Measurements from ENCODE around the gene CERS6. TPM values are rescaled to one million over a fixed set of nuclear protein-coding genes. Genes with fewer than 3 reads are reported as not detected.

The CERS6 gene
- total RNA-seq, 1 donor from 2014 or later = 55.3 TPM

DNA sequence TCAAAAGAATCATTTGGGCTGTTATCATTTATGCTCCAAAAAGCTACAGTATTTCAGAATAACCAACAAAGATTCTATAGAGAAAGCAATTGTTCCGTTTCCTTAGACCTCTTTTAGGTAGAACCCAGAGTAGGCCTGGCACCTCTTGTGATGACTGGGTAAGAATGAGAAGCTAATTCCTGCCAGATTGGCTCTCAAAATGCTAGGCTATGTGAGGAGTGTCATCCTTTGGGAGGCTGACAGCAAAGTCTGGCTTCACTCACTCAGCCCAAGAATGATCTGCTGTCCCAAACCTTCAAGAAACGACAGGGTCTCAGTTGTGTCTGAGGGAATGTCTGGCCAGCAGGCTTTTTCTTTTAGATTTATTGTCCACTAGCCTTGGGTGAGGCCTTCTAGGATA, 4.5 kb downstream of the CERS6 start:
- H3K4me3 ChIP-seq (ENCODE audit: low read depth, low read length) = no peak overlapping the region
- TF ChIP-seq, protein P1, sequence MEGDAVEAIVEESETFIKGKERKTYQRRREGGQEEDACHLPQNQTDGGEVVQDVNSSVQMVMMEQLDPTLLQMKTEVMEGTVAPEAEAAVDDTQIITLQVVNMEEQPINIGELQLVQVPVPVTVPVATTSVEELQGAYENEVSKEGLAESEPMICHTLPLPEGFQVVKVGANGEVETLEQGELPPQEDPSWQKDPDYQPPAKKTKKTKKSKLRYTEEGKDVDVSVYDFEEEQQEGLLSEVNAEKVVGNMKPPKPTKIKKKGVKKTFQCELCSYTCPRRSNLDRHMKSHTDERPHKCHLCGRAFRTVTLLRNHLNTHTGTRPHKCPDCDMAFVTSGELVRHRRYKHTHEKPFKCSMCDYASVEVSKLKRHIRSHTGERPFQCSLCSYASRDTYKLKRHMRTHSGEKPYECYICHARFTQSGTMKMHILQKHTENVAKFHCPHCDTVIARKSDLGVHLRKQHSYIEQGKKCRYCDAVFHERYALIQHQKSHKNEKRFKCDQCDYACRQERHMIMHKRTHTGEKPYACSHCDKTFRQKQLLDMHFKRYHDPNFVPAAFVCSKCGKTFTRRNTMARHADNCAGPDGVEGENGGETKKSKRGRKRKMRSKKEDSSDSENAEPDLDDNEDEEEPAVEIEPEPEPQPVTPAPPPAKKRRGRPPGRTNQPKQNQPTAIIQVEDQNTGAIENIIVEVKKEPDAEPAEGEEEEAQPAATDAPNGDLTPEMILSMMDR (IDR thresholded peaks at IDR 0.05; ENCODE audit: insufficient read depth, low read length, severe bottlenecking) = no peak
- FAIRE-seq (no peak), DNase-seq (ENCODE audit: low read depth) (no peak)
- H3K36me3 ChIP-seq (ENCODE audit: control insufficient read depth, insufficient read depth, low read length) = no peaks in the 10 kb centered on the region
- no peaks in the 10 kb centered on the region for H3K27me3 ChIP-seq (ENCODE audit: control insufficient read depth, insufficient read depth, low read length)

DNA sequence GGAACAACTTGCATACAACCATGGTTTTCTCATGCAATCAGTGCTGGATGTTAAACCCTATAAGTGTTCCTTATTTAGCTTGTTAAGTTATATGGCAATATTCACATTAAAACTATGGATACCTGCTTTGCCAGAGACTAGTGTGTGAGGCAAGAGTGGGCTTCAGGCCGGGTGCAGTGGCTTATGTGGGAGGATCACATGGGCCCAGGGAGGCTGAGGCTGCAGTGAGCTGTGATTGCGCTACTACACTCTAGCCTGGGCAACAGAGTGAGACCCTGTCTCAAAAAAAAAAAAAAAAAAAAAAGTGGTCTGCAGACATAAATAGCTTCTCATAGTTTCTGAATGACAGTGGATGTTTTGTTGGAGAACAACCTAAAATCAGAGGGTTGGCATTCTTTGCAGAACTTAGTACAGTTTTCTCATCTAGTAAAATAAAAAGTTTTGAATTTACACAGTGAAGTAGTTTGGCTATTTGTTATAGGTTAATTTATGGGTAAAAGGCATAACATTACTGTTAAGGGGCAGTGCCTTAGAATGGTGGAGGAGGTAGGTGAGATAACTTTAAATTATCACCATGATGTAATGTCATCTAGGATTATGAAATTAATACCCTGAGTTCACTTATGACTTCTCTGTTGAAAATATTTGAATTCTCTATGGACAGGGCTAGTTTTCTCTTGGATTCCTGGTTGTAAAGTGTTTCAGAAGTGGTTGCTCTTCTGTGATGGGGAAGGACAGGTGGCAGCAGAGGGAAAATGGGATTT, 5.3 kb downstream of the CERS6 start:
- no peak for FAIRE-seq
- H3K27me3 ChIP-seq (ENCODE audit: control insufficient read depth, insufficient read depth, low read length) = no peaks in the 10 kb centered on the region
- TF ChIP-seq, protein P1 (IDR thresholded peaks at IDR 0.05; ENCODE audit: insufficient read depth, low read length, severe bottlenecking) = no peak
- DNase-seq (ENCODE audit: low read depth) = no peak
- H3K4me3 ChIP-seq (ENCODE audit: low read depth, low read length) = no peak overlapping the region
- no peaks in the 10 kb centered on the region for H3K36me3 ChIP-seq (ENCODE audit: control insufficient read depth, insufficient read depth, low read length)

DNA sequence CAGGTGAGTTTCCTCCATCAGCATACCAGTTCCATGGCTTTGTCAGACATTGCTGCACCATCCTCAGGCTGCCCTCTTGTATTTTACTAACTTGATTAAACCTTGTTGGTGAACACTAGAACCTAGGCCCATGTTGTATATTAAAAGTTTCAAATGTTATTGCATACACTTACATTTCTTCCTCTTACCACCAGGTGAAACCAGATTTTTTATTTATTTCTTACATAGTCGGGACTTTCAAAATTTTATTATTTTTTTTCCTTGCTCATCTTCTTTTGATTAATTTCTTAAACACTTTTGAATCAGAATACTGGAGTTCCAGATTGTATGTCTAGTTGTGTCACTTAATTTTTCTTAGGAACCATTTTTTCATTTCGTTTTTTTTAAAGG, 5.9 kb downstream of the CERS6 start:
- DNase-seq (ENCODE audit: low read depth) (no peak), FAIRE-seq (no peak)
- TF ChIP-seq, protein P1 (IDR thresholded peaks at IDR 0.05; ENCODE audit: insufficient read depth, low read length, severe bottlenecking) = no peak
- H3K36me3 ChIP-seq (ENCODE audit: control insufficient read depth, insufficient read depth, low read length) = no peaks in the 10 kb centered on the region
- no peaks in the 10 kb centered on the region for H3K27me3 ChIP-seq (ENCODE audit: control insufficient read depth, insufficient read depth, low read length)
- no peak overlapping the region for H3K4me3 ChIP-seq (ENCODE audit: low read depth, low read length)

DNA sequence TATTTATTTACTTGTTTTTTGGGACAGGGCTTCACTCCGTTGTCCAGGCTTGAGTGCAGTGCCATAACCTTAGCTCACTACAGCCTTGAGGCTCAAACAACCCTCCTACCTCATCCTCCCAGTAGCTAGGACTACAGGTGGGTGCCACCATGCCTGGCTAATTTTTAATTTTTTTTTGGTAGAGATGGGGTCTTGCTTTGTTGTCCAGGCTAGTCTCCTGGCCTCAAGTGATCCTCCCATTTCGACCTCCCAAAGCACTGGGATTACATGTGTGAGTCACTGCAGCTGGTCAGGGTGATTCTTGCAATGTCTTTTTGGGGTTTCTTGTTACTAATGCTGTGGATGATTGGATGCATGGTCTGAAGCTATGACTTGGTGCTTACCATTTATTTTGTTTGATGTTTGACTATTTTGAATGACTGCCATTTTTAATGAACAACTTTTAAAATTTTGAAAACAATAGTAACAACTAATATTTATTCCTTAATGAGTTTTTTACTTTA, 6.5 kb downstream of the CERS6 start:
- no peak for FAIRE-seq

DNA sequence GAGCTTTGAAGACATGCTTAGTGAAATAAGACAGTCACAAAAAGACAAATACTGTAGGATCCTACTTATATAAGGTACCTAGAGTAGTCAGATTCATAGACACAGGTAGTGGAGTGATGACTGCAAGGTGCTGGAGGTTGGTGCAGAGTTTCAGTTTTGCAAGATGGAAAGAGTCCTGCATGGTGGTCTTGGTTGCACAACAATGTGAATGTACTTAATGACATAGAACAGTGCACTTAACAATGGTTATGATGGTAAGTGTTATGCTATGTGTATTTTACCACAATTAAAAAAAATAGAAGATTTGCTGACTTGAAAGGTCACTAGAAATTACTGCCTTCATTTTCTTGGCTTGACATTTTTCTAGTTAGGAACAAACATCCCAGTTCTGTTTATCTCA, 9.5 kb downstream of the CERS6 start:
- no peaks in the 10 kb centered on the region for H3K27me3 ChIP-seq (ENCODE audit: control insufficient read depth, insufficient read depth, low read length)
- TF ChIP-seq, protein P1 (IDR thresholded peaks at IDR 0.05; ENCODE audit: insufficient read depth, low read length, severe bottlenecking) = no peak
- FAIRE-seq (no peak), DNase-seq (ENCODE audit: low read depth) (no peak)
- no peak overlapping the region for H3K4me3 ChIP-seq (ENCODE audit: low read depth, low read length)
- H3K36me3 ChIP-seq (ENCODE audit: control insufficient read depth, insufficient read depth, low read length) = no peaks in the 10 kb centered on the region

More for the DNA sequence above, 6.5 kb downstream of the CERS6 start:
- H3K36me3 ChIP-seq (ENCODE audit: control insufficient read depth, insufficient read depth, low read length) = no peaks in the 10 kb centered on the region
- no peak overlapping the region for H3K4me3 ChIP-seq (ENCODE audit: low read depth, low read length)
- TF ChIP-seq, protein P1 (IDR thresholded peaks at IDR 0.05; ENCODE audit: insufficient read depth, low read length, severe bottlenecking) = no peak
- DNase-seq (ENCODE audit: low read depth) = no peak
- no peaks in the 10 kb centered on the region for H3K27me3 ChIP-seq (ENCODE audit: control insufficient read depth, insufficient read depth, low read length)

All from bronchial epithelial cell (primary cell).